Activated T-helper 1 cell treated with anti-CD3 and anti-CD28 coated beads, Interleukin-2, amount 50 U/mL, for 16 hours (primary cell): ENCODE data around the gene CHST1.

Experiments used
- DNase-seq, 2 donors: peaks; one replicate each; pipeline ENCODE4 v3.0.0-alpha.2; 2020; ENCODE audit warnings: low read depth in 1 of 2, low spot score in 1 of 2

Gene CHST1, protein sequence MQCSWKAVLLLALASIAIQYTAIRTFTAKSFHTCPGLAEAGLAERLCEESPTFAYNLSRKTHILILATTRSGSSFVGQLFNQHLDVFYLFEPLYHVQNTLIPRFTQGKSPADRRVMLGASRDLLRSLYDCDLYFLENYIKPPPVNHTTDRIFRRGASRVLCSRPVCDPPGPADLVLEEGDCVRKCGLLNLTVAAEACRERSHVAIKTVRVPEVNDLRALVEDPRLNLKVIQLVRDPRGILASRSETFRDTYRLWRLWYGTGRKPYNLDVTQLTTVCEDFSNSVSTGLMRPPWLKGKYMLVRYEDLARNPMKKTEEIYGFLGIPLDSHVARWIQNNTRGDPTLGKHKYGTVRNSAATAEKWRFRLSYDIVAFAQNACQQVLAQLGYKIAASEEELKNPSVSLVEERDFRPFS

DNA sequence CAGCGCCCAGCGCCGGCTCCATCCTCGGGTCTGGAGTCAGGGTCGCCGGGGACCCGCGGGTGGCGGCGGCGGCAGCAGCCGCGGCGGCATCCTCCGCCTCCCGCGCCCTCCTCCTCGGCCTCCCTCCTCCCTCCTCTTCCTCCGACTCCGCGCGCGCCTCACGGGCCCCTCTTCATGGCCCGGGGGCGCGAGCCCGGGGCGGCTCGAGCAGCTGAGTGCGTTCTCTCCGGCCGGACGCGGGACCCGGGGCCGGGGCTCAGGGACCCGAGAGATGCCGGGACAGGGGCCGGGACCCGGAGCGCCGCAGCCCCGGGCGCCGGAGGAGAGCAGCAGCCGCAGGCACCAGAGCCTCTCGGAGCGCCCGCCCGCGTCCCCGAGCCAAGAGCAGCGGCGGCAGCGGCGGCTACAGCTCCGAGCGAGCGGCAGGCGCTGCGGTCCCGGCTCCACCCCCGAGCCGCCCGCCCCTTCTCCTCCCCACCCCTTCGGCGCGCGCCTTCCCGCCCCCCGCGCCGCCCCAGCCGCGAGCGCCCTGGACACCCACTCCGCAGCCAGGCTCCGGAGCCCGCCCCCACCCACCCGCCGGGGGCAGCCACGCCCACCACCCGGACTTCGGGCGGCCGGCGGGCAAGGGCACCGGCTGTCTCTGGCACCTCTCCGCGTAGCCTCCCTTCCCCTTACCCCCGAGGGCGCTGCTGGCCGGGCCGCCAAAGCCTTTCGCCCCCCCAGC lies at the start of gene CHST1:
TSS of gene CHST1 (minus strand) at position 417 of the 727 bp plus-strand sequence. CDS start 14,699 bp downstream, outside the sequence.
- no peak for DNase-seq

DNA sequence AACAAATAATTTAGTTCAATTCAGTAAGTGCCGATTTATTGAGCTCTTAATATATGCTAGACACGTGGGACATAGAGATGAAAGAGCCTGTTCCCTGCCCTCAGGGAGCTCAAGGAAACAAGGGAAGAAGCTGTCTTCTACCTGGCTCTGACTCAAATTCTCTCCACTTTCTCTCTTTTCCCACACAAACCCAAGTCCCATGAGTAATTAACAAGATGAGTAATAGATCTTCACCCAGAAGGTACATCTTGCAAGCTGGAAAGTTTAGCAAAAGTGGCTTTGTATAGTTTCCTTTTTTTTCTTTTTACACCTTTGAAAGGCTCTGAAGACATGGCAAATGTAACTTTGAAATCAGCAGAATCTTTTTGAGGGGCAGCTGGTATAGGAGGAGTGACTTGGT lies 48.2 kb upstream of the CHST1 start:
- no peak for DNase-seq

DNA sequence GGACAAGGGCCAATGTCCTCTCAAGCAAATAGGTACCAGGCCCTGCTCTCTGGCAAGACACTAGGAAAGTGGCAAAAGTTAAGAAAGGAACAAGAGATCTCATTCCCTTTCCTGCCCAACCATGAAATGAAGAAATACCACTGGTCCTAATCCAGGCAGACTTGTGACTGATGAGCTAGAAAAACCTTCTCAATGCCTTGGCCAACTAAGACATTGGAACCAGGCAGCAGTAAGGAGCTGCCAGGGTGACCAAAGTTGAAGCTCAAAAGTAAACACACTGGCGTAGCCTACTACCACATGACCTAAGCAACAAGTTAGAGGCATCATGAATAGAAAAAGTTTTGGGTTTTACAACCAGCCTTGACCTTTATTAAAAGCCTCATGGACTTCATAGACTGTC lies 45.1 kb upstream of the CHST1 start:
- no peak for DNase-seq

DNA sequence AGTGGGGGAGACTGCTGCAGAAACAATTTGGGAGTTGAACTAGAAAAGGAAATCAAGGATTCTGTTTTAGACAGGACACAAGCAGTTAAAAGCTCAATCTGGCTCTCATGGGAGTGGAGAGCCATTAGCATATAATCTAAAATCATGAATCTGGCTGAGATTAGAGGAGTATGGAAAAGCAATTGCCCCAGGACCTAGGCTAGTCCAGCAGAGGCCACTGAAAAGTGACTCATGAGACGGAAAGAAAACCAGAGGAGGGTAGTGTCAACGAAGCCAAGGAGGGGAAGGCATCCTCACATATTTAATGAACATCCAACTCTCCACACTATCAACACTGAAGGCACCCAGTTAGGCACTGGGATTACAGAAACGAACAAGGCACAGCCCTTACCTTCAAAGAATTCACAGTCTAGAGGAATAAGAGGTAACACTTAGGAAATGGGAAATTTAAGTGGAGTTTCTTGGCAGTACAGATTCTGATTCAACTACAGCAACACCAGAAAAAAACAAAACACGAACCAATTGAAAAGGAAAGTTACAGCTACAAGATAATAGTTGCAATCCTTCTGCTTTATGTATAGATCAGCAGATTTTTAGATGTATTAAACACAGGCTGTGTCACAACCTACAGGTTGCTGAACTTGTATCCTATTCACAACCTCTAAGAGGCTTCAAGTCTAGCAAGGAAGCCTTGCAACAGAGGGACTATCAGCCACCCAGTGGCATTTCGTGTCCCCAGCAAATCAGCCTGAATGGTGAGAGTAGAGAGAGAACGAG lies 43.7 kb upstream of the CHST1 start:
- DNase-seq = no peak

DNA sequence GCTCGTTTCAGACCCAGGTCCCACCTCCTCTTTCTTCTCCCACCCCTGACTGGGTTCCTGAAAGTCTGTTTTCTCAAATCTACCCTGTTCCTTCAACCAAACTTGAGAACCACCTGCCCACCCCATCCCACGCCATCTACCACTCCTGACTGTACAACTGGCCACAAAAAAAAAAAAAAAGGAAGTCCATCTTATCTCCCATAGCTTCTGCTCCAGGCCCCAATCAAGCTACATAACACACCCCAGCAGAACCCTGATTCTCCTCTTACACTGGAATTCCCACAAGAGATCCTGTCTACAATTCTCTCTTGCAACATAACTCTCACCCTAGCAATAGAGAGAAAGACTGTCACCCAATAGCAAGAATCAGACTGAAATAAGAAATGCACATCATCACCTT lies 39.2 kb upstream of the CHST1 start:
- no peak for DNase-seq

DNA sequence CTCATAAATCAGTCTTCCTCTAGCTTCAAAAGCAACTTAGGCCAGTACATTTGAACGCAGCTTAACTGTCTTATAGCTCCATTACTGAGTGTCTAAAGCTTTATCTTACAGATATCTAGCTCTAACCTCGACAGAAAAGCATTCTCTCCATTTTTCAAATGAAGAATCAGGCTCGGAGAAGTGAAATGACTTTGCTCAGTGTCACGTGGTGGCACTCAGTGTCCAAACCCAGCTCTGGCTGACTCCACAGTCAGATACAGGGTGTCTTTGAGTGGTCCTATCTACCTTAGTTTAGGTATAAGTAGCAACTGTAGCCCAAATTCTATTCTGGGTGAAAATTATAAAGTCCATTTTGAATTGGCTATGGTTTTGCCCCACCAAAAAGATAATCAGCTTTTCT lies 38.7 kb upstream of the CHST1 start:
- DNase-seq = no peak

DNA sequence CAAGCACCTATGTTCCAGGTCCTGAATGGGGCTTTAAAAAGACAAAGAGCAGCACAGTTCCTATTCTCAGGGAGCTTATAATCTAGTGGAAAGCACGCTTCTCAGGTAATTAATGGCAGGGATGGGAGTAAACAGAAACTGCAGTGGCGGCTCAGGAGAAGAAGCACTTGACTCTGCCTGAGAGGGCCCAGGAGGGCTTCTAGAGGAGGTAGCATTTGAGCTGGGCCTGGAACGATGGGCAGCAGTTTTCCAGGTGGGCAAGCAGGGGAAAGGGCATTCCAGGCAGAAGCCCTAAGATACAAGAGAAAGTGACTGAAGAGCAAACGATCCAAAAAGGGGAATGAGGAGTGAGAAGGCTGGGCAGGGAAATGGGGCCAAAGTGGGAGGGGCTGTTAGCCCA lies 37.1 kb upstream of the CHST1 start:
- DNase-seq = no peak

DNA sequence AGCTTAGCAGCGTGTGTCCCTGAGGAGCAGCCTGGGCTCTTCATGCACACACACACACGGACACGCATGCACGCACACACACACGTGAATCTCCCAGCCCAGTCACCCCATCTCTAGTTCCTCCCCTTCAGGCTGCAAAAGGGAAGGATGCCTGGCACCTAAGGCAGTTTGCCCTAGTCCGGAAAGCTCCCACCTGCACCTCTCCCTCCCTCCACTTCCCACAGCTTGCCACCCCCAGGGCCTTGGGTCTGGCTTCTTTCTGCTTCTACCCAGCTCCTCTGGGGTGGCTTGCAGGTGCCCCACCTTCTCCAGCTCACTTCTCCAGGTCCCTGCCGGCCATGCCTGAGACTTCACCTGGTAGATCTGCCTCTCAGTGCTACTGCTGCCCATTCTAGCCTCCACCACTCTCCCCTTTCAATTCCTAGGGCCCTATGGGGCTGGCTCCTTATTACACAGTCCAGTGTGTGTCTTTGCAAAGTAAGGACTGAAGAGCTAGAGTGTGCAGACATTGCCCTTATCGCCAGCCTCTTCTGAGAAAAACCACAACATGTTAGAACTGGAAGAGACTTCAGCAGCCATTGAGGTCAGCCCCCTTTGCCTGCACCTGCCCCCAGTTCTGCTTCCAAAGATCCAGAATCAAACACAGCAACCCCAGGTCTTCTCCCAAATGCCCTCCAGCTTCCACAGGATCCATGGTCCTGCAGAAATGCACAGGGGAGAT lies 33.5 kb upstream of the CHST1 start:
- DNase-seq = no peak

DNA sequence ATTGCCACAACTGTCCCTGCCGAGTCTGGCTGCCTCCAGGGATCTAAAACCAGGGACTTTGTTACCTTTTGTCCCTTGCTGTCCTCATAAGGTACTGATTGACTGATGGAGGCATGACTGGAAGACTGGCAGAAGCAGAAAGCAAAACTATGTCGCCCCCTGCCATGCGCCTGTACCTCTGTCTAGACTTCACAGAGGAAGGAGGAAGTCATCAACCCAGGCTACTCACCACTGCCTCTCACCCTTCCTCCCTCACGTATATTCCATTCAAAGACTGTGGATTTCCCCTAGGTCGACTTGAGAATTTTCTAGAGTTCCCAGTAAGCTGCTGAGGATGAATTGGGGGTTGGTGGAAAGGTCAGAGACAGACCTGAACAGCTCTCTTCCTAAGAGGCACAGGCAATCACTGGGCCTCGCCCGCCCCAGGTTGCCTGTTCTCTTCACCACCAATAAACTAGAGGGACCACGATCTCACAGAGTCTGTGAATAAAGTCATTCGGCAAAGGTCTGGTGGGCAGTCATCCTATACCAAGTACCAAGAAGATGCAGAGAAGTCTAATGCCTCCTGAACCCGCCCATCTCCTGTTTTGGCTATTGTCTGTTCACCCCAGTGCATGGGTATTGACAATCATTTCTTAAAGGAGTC lies 27.5 kb upstream of the CHST1 start:
- DNase-seq = no peak

DNA sequence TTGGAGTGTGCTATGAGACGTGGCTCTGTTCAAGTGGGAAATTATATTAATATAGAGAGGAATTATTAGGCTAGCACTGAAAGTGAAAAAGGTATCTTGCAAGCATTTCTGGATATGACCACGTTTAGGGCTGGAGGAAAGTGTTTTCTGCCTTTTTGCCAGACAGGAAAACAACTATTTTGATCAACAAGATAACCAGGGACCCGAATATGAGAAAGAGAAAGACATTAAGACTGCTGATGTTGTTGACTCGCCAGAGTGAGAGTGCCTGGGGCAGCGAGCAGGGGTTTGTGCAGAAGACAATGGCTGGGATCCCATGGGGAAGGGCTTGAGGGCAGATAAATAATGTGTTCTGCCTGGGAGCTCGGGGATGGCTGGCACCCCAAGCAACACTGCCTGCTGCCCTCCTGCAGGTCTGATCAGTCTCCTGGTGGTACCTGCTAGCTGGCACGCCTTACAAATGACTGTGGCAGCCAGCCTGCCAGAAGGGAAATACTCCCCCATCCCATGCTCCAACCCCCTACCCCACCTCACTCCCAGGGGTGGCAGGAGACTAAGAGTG lies 23.1 kb upstream of the CHST1 start:
- no peak for DNase-seq

DNA sequence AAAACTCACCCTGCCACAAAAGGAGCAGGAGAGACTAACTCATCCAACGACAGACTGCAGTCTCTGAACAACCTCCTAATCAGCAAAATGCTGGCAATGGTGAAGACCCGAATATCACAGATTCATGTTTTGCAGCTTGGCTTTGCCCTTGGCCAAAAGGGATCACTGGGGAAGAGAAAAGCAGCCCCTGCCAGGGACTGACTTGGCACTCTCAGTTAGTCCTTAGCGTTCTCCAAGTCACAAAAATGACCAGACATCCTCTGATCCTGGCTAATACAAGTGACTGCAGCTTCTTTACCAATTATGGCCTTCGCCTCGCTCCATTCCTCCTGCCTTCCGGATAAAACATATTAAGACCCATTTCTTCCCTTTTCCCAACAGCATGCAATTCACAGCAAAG lies 22.4 kb upstream of the CHST1 start:
- DNase-seq = no peak

DNA sequence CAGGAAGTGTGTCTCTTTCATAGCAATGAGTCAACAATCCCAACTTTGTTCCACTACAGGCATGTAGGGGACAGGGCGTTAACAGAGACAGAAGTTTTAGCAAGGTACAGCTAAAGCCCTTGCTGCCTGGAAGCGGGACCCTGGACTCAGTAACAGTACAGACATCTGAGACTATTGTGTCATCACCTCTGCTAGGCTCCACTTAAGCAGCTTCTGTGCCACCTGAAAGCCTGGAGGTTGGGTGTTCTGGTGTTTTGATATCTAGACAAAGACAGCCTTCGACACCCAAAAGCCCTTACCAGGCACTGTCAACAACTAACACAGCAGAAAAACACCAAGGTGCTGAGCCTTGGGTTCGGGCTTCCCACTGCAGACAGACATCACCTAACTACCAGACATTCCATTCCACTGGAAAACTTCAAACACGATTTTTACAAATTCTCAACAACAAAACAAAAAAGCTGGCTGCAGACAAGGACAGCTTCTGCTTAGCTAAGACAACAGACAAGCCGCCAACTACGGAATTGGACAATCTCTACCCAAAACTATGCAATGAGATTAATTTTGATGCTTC lies 20.6 kb upstream of the CHST1 start:
- DNase-seq = no peak

DNA sequence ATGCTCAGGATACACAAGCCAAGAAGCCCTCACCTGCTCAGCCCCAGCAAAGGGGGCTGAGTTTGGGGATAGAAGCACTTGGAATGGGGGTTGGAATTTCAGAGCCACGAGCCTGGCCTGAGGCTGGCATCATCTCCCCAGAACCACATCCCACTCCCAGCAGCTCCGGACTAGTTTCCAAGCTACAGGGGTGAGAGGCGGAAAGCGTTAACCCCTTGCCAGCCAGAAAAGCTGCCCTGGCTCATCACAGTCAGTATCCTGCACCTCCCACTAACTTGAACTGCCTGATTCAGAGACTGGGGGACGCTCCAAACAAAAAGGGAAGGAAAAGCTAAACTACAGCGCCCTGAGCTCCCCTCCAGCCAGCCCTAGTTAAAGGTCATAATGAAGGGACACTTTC lies 19.0 kb upstream of the CHST1 start:
- no peak for DNase-seq

DNA sequence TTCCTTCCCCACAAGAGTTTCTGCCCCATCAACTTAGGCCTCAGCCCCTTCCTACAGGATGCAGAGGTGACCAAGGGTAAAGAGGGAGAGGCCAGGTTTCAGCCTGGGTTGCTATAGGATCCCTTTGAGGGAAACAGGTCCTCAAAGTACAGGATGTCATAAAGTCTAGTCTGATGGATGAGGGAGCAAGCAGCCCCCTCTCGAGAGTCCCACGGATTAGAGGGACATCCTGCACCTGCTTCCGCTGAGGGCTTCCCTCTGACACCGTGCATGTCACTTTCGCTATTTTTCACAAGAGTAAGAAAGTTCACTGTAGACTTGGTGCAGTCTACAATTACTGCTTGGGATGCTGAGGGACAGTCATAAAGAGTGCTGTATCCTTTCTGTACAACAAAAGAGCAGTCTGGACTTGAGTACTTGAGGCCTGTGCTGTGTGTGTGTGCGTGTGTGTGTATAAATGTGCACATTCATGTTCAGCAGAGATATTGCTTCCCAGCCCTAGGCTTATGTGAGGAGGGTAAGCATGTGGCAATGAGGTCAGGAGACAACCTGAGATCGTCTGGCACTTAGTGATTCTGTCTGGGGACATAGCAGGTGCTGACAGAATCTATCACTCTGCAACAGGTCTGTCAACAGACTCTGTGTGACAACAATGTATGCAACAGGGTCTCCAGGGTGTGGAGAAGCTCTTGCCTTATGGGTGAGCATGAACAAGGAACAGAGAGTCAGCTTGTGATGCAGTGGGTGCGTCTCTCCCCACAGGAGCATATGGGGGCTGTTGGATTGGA lies 18.0 kb upstream of the CHST1 start:
- DNase-seq = no peak

DNA sequence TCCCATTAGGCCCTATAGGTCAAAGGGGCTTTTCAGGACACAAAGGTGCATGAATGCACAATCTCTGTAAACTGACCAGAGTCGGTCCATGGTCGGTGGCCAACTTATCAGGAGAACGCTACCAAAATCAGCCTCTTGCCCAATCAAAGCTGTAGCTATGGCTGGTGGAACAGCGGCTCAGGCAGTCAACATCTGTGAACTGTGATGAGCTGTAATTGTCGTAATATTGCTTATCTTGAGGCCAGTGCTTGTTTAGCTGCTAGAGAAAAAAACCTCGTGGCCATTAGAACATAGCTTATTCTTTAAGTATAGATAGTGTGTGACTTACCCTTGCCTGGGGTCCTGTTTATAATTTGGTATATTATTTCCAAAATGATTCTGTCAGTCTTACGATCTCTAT lies 14.4 kb upstream of the CHST1 start:
- no peak for DNase-seq

DNA sequence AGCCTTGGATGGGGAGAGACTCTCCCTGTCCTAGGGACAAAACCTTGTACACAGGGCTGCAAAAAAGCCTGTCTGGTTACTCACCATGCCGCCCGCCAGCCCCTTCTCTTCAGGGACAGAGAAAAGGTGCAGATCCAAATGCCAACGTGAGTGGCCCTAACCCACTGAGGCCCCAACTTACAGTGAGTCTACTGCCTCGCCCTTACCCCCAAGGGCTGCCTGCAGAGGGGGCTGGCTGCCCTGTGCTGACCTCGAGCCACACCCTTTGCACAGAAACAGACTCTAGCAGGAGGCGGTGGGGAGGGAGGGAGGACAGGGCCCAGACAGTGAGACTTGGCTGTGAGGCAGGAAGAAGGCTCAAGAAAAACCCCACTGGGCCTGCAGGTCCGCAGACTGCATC lies 13.6 kb upstream of the CHST1 start:
- DNase-seq = no peak

DNA sequence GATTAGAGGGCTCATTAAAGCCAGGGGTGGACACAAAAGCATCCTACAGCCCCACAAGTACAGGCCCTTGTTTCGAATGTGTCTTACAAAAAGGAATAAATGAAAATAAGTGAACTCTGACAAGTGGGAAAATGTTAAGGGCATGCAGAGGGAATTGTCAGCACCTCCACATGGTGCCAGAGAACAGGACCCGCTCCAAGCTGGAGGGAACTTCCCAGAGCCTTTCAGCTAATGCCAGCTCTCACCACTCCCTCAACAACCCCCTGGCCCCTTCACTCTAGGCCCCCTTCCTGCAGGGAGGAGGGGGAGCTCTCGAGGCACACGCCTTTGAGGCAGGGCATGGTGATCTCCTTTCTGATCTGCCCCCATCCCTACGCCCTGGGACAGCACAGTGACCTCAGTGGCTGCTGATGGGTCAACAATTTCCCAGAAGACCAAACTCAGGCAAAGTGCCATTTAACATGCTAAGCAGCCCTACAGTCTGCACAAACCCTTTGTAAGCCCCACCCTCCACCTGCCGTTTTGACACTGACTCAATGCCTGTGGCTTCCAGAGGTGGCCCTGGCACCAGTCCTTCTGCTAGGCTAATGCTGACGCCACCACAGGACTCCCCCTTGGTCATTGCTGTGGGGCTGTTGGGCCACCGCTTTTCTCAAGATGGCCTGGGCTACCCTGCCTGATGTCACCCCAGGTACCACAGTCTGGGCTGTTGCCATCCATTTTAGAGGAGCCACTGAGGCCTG lies 12.5 kb upstream of the CHST1 start:
- DNase-seq = no peak

DNA sequence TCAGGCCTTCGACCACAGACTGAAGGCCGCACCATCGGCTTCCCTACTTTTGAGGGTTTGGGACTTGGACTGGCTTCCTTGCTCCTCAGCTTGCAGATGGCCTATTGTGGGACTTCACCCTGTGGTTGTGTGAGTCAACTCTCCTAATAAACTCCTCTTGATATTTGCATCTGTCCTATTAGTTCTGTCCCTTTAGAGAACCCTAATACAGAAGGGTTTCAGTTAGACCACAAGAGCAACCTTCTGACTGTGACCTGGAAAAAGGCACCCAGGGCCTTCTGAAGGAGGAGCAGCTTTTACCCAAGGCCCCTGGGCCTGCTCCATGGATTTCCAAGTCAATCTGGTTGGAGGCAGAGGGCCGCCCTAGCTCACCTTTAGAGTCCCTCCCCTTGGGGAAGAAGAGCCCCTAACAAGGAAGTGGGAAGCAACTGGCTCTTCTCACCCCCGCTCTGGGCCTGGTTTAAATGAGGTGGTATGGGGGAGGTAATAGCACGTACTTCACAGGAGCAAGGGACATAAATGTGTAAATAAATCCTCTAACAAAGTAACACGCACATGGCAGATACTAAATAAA lies 11.2 kb upstream of the CHST1 start:
- no peak for DNase-seq
